Heart left ventricle (tissue), 13 donors: ENCODE data around the gene KPNB1.

Experiments used
- POLR2A ChIP-seq, 2 donors: fragments of 450-650 bp; IDR thresholded peaks; one replicate each; pipeline ENCODE4 v1.6.1; 2017; ENCODE audit warnings: antibody characterized with exemption in 2 of 2, mild to moderate bottlenecking in 2 of 2, moderate library complexity in 2 of 2
- TF ChIP-seq, protein P1 (sequence below), 12 donors: fragments of 200-600 bp; sonication (generic) in 4 of 12; IDR thresholded peaks; one replicate each; pipeline versions ENCODE4 v1.5.0 to v1.8.0; 2018 to 2022; ENCODE audit warnings: antibody characterized with exemption in 12 of 12, mild to moderate bottlenecking in 5 of 12
- donor health status: ischemic (EF 13 %, LVEDD 7.1; RV severe dilation, severe dysfunction).
- donor health status: DM: no; HTN: yes; CAD: no.
- donor health status: DM: no; HTN: no; CAD: no.
- donor health status: ischemic (EF 25% LVEDD 6.9; RV normal size, moderate dysfunction).
- donor health status: ischemic (EF 25% LVEDD 5.7; RV mildly dilated, moderate dysfunction).
- donor health status: ischemic (EF 35%, LVEDD 5.7; RV mildly dilated, moderate dysfunction).
- donor health status: nonischemic (EF 11% LVEDD 7.7; RV severe dilation, severe dysfunction).
- donor health status: DM: yes; HTN: yes; CAD: no.
- donor health status: PGD.
- donor health status: ischemic (EF 29% LVEDD 5.4; RV normal size, mild dysfunction).
- donor health status: nonischemic (EF 23%, LVEDD 6.1; RV moderate dilation, normal function).

DNA sequence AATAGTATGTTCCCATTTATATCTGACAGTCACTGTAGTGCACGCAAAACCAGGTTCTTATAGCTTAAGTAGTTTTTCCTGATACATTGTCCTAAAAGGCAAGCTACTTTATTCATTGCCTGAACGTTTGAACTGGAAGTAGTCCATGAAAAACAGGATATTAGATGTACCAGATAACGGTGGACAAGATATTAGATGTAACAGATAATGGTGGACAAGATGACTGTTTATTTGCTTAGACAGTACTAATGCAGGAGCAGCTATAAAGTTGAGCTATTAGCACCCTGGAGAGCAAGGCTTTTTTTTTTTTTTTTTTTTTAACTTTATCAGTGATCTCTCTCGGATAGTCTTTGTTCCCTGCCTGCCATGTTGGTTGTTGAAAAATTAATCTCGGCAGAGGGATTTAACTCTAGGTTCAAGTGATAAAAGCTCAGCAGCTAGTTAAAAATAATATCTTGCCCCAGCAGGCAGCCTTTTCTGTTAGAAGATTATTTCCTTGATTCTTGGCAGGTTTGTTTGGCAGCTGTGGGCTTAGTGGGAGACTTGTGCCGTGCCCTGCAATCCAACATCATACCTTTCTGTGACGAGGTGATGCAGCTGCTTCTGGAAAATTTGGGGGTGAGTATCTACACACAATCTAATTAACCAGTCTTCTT lies 26.9 kb downstream of the KPNB1 start:
- TF ChIP-seq, protein P1, sequence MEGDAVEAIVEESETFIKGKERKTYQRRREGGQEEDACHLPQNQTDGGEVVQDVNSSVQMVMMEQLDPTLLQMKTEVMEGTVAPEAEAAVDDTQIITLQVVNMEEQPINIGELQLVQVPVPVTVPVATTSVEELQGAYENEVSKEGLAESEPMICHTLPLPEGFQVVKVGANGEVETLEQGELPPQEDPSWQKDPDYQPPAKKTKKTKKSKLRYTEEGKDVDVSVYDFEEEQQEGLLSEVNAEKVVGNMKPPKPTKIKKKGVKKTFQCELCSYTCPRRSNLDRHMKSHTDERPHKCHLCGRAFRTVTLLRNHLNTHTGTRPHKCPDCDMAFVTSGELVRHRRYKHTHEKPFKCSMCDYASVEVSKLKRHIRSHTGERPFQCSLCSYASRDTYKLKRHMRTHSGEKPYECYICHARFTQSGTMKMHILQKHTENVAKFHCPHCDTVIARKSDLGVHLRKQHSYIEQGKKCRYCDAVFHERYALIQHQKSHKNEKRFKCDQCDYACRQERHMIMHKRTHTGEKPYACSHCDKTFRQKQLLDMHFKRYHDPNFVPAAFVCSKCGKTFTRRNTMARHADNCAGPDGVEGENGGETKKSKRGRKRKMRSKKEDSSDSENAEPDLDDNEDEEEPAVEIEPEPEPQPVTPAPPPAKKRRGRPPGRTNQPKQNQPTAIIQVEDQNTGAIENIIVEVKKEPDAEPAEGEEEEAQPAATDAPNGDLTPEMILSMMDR (IDR thresholded peaks at IDR 0.05) = no peak
- TF ChIP-seq POLR2A (IDR thresholded peaks at IDR 0.05) = no peak
